GM23338 (cell line): ENCODE data around the gene CMPK2. TPM values are rescaled to one million over a fixed set of nuclear protein-coding genes. Genes with fewer than 3 reads are reported as not detected.

Source experiments
- ATAC-seq: fragments of 200-7000 bp; cut with Tn5 transposase; 3 replicates; pipeline ENCODE4 v1.9.1; 2020
- DNase-seq: peaks from one replicate; pipeline ENCODE4 v3.0.0-alpha.2; 2015; ENCODE audit warnings: low spot score
- H2AFZ ChIP-seq: fragments of 200-600 bp; sonication (generic); 2 replicates; pipeline ENCODE4 v1.8.0; 2016; ENCODE audit warnings: antibody characterized with exemption, mild to moderate bottlenecking, moderate library complexity
- H3F3A ChIP-seq: fragments of 200-600 bp; sonication (generic); replicated peaks from 2 replicates; pipeline ENCODE4 v1.8.0; 2017; ENCODE audit warnings: antibody characterized with exemption, mixed run types, low read depth
- H3K27ac ChIP-seq: fragments of 200-600 bp; sonication (generic); 2 replicates; pipeline ENCODE4 v1.6.1; 2016; ENCODE audit warnings: low read depth
- H3K27me3 ChIP-seq: fragments of 200-600 bp; sonication (generic); 2 replicates; pipeline ENCODE4 v1.8.0; 2016; ENCODE audit warnings: mild to moderate bottlenecking, mixed run types, moderate library complexity; ENCODE audit not compliant: insufficient read depth
- H3K36me3 ChIP-seq: fragments of 200-600 bp; sonication (generic); 2 replicates; pipeline ENCODE4 v1.8.0; 2016; ENCODE audit warnings: mild to moderate bottlenecking; ENCODE audit not compliant: insufficient read depth
- H3K4me1 ChIP-seq: fragments of 200-600 bp; sonication (generic); 2 replicates; pipeline ENCODE4 v1.8.0; 2016; ENCODE audit warnings: mild to moderate bottlenecking, moderate library complexity; ENCODE audit not compliant: insufficient read depth
- H3K4me2 ChIP-seq: fragments of 200-600 bp; sonication (generic); 2 replicates; pipeline ENCODE4 v1.7.1; 2017; ENCODE audit warnings: mixed run types
- H3K4me3 ChIP-seq: fragments of 200-600 bp; sonication (generic); 2 replicates; pipeline ENCODE4 v1.6.1; 2016; ENCODE audit warnings: mixed run types
- H3K79me2 ChIP-seq: fragments of 200-600 bp; sonication (generic); replicated peaks from 2 replicates; pipeline ENCODE4 v1.8.0; 2017; ENCODE audit warnings: mild to moderate bottlenecking; ENCODE audit not compliant: insufficient read depth
- H3K9me2 ChIP-seq: fragments of 200-600 bp; sonication (generic); 2 replicates; pipeline ENCODE4 v1.8.0; 2017; ENCODE audit not compliant: insufficient read depth
- H4K20me1 ChIP-seq: fragments of 200-600 bp; sonication (generic); replicated peaks from 2 replicates; pipeline ENCODE4 v1.8.0; 2017; ENCODE audit warnings: mild to moderate bottlenecking; ENCODE audit not compliant: insufficient read depth
- H3K27ac Mint-ChIP-seq: 2 replicates; pipeline ENCODE4 v1.8.0; 2020; ENCODE audit warnings: inconsistent platforms, mild to moderate bottlenecking, moderate library complexity, mixed read lengths
- H3K27me3 Mint-ChIP-seq: 3 replicates; pipeline ENCODE4 v1.8.0; 2022; ENCODE audit warnings: low read depth, mild to moderate bottlenecking, moderate library complexity, mixed read lengths, inconsistent platforms; ENCODE audit not compliant: insufficient read depth, poor library complexity
- H3K36me3 Mint-ChIP-seq: 3 replicates; pipeline ENCODE4 v1.8.0; 2021; ENCODE audit warnings: low read depth, mild to moderate bottlenecking, inconsistent platforms, moderate library complexity, mixed read lengths
- H3K4me1 Mint-ChIP-seq: 3 replicates; pipeline ENCODE4 v1.8.0; 2020; ENCODE audit warnings: mild to moderate bottlenecking, inconsistent platforms, mixed read lengths
- H3K4me3 Mint-ChIP-seq: 3 replicates; pipeline ENCODE4 v1.8.0; 2021; ENCODE audit warnings: moderate library complexity, mild to moderate bottlenecking, inconsistent platforms, mixed read lengths
- H3K9me3 Mint-ChIP-seq: 3 replicates; pipeline ENCODE4 v1.8.0; 2020; ENCODE audit warnings: moderate library complexity, mild to moderate bottlenecking, inconsistent platforms, mixed read lengths
- CREB1 ChIP-seq: fragments of 250-450 bp; sonication (Bioruptor Pico); IDR thresholded peaks from 2 replicates; pipeline ENCODE4 v1.5.0; 2020; ENCODE audit warnings: low read depth, mild to moderate bottlenecking, moderate library complexity
- CTCF ChIP-seq, 2 experiments: fragments of 200-600 bp in 1 of 2; sonication (generic) in 1 of 2; conservative IDR thresholded peaks; 2 replicates each; pipeline versions ENCODE4 v1.5.1 to v1.6.1; 2016 to 2017; ENCODE audit warnings: antibody characterized with exemption in 2 of 2, low read depth in 2 of 2, mild to moderate bottlenecking in 2 of 2, moderate library complexity in 1 of 2
- ETS1 ChIP-seq: IDR thresholded peaks from 2 replicates; pipeline ENCODE4 v1.6.1; 2016; ENCODE audit warnings: antibody characterized with exemption
- EZH2phosphoT487 ChIP-seq: fragments of 200-600 bp; sonication (generic); IDR thresholded peaks from one replicate; pipeline ENCODE4 v1.8.1; 2018; ENCODE audit warnings: antibody characterized with exemption; ENCODE audit not compliant: unreplicated experiment
- POLR2AphosphoS5 ChIP-seq: IDR thresholded peaks from 2 replicates; pipeline ENCODE4 v1.6.1; 2016; ENCODE audit warnings: antibody characterized with exemption, low read depth
- REST ChIP-seq: IDR thresholded peaks from one replicate; pipeline ENCODE4 v1.6.1; 2018; ENCODE audit warnings: antibody characterized with exemption; ENCODE audit not compliant: unreplicated experiment
- STAT1 ChIP-seq: IDR thresholded peaks from one replicate; pipeline ENCODE4 v1.6.1; 2016; ENCODE audit warnings: antibody characterized with exemption; ENCODE audit not compliant: unreplicated experiment
- ZNF114 ChIP-seq: fragments of 250-450 bp; sonication (Bioruptor Pico); IDR thresholded peaks from 2 replicates; pipeline ENCODE4 v1.5.0; 2020; ENCODE audit warnings: mild to moderate bottlenecking, moderate library complexity
- ZNF331 ChIP-seq: fragments of 250-450 bp; sonication (Bioruptor Pico); IDR thresholded peaks from 2 replicates; pipeline ENCODE4 v1.5.0; 2020; ENCODE audit warnings: low read depth, mild to moderate bottlenecking, moderate library complexity
- ZNF462 ChIP-seq: fragments of 250-450 bp; sonication (Bioruptor Pico); IDR thresholded peaks from 2 replicates; pipeline ENCODE4 v1.5.0; 2020; ENCODE audit warnings: mild to moderate bottlenecking, moderate library complexity
- polyA plus RNA-seq: library from polyadenylated mRNA; unstranded; fragments of >200 nt; fragmentation: Nextera tagmentation; extraction: Ambion mirVana; gene quantifications from 2 replicates; pipeline ENCODE4 v1.2.1, GENCODE V29; 2016
- total RNA-seq: library from RNA; depleted of rRNA; stranded (reverse); fragments of >200 nt; shearing (Covaris generic); gene quantifications from 2 replicates; pipeline ENCODE4 v1.2.3, GENCODE V29; 2014

The CMPK2 gene
- total and polyA plus RNA-seq, 2 experiments from 2014 or later, result 0.13 to 0.56 TPM

GRCh38 chr2:6838673-6839319, 26.9 kb downstream of the CMPK2 start (continued):
- TF ChIP-seq POLR2AphosphoS5 (no peak), EZH2phosphoT487 (no peak), CTCF (conservative IDR thresholded peaks at IDR 0.05; ENCODE audit: low read depth in 2 of 2) (no peak), ZNF114 (CRISPR knock-in tag) (no peak), CREB1 (CRISPR knock-in tag) (no peak), ETS1 (no peak), STAT1 (no peak), REST (no peak)

GRCh38 chr2:6835467-6835866, 30.2 kb downstream of the CMPK2 start:
- Histone ChIP-seq H3K36me3 (0 out of 2 replicates have a peak, but pooled peaks cover 4% of the 10 kb centered on the region), H2AFZ (no peak overlapping the region), H3K4me1 (no peaks in the 10 kb centered on the region), H3K27ac (no peak overlapping the region), H3K79me2 (no peaks in the 10 kb centered on the region), H3K4me3 (no peak overlapping the region), H3K27me3 (no peaks in the 10 kb centered on the region), H3F3A (no peaks in the 10 kb centered on the region), H4K20me1 (no peaks in the 10 kb centered on the region), H3K4me2 (no peak overlapping the region), H3K9me2 (peaks cover 3% of the 10 kb centered on the region; the same call in 1 of the 2 replicates)
- ATAC-seq (no peak), DNase-seq (no peak)
- peaks cover 17% of the 10 kb centered on the region for H3K36me3 Mint-ChIP-seq
- peaks cover 3% of the 10 kb centered on the region for H3K27me3 Mint-ChIP-seq
- no peak overlapping the region for H3K27ac Mint-ChIP-seq
- H3K4me3 Mint-ChIP-seq, result no peak overlapping the region
- H3K4me1 Mint-ChIP-seq, result no peaks in the 10 kb centered on the region
- peaks cover 80% of the 10 kb centered on the region for H3K9me3 Mint-ChIP-seq
- TF ChIP-seq ETS1 (no peak), EZH2phosphoT487 (no peak), ZNF462 (CRISPR knock-in tag) (no peak), POLR2AphosphoS5 (no peak), ZNF331 (CRISPR knock-in tag) (no peak), STAT1 (no peak)
